ENCODE results near the gene PPP1R3E. TPM values are rescaled to one million over a fixed set of nuclear protein-coding genes. Genes with fewer than 3 reads are reported as not detected.

Gene PPP1R3E
- total and polyA plus RNA-seq, 2 of the 13 experiments (the other 11 are each of a cell fraction or from before 2014, with no cell fraction given) = 16.5 to 26.5 TPM

GRCh38 chr14:23286020-23286901 is 16.4 kb downstream of the PPP1R3E start, which contains the start of gene HOMEZ (continued):
- TF ChIP-seq TBP (CRISPR knock-in tag; IDR thresholded peaks at IDR 0.05) = no peak; the same call in 1 of the 2 replicates
- TF ChIP-seq ZFP36L2 (CRISPR knock-in tag; IDR thresholded peaks at IDR 0.05) = no peak; the same call in 1 of the 2 replicates
- TF ChIP-seq HNF4G (IDR thresholded peaks at IDR 0.05; ENCODE audit: borderline replicate concordance, low read depth, low read length) = no peak
- TF ChIP-seq HNF4G (CRISPR knock-in tag; IDR thresholded peaks at IDR 0.05; ENCODE audit: borderline replicate concordance, low read depth) = peak; percentile 2; the same call in 1 of the 2 replicates
- TF ChIP-seq ASH2L (IDR thresholded peaks at IDR 0.05; ENCODE audit: insufficient read length, low read depth, low read length) = peak; percentile 98
- peak; percentile 81; the same call in 1 of the 2 replicates for TF ChIP-seq YEATS2 (CRISPR knock-in tag; IDR thresholded peaks at IDR 0.05; ENCODE audit: borderline replicate concordance)
- peak; percentile 97 for TF ChIP-seq TAF1 (CRISPR knock-in tag; IDR thresholded peaks at IDR 0.05)
- peak; percentile 99 for TF ChIP-seq SP4 (CRISPR knock-in tag; IDR thresholded peaks at IDR 0.05)
- peak; percentile 97 for TF ChIP-seq POLR2AphosphoS5 (IDR thresholded peaks at IDR 0.05; ENCODE audit: low read depth, low read length)
- TF ChIP-seq ZSCAN20 (CRISPR knock-in tag; IDR thresholded peaks at IDR 0.05; ENCODE audit: borderline replicate concordance) = 0 out of 2 replicates have a peak, but pooled peaks have one; percentile 58
- TF ChIP-seq NFE2L1 (CRISPR knock-in tag; IDR thresholded peaks at IDR 0.05; ENCODE audit: borderline replicate concordance) = peak; percentile 42; the same call in 1 of the 2 replicates
- peak; percentile 87 for TF ChIP-seq ZNF576 (CRISPR knock-in tag; IDR thresholded peaks at IDR 0.05)
- TF ChIP-seq NONO (IDR thresholded peaks at IDR 0.05) = no peak
- TF ChIP-seq NONO (CRISPR knock-in tag; conservative IDR thresholded peaks at IDR 0.05) = peak; percentile 98
- TF ChIP-seq ZNF790 (CRISPR knock-in tag; IDR thresholded peaks at IDR 0.05; ENCODE audit: borderline replicate concordance) = no peak; the same call in 1 of the 2 replicates
- TF ChIP-seq ZFX (CRISPR knock-in tag; IDR thresholded peaks at IDR 0.05; ENCODE audit: low read depth) = peak; percentile 79
- TF ChIP-seq MYNN (CRISPR knock-in tag; IDR thresholded peaks at IDR 0.05; ENCODE audit: low read depth) = peak; percentile 70; the same call in 1 of the 2 replicates
- TF ChIP-seq YY1 (IDR thresholded peaks at IDR 0.05; ENCODE audit: insufficient read depth, insufficient replicate concordance, low read depth, low read length) = peak; percentile 84
- no peak; the same call in 1 of the 2 replicates for TF ChIP-seq IRF1 (CRISPR knock-in tag; IDR thresholded peaks at IDR 0.05; ENCODE audit: low read depth)
- no peak; the same call in 1 of the 2 replicates for TF ChIP-seq HMG20A (CRISPR knock-in tag; IDR thresholded peaks at IDR 0.05; ENCODE audit: borderline replicate concordance)
- no peak for TF ChIP-seq SMYD3 (CRISPR knock-in tag; IDR thresholded peaks at IDR 0.05)
- peak; percentile 96 for TF ChIP-seq ZNF414 (CRISPR knock-in tag; IDR thresholded peaks at IDR 0.05)
- peak; percentile 83 to 91 for TF ChIP-seq HMGXB4 (CRISPR knock-in tag; IDR thresholded peaks at IDR 0.05; ENCODE audit: borderline replicate concordance in 1 of 2, low read depth in 1 of 2)
- TF ChIP-seq ZNF563 (CRISPR knock-in tag; IDR thresholded peaks at IDR 0.05) = no peak; the same call in 1 of the 2 replicates
- no peak for TF ChIP-seq ZNF841 (CRISPR knock-in tag; IDR thresholded peaks at IDR 0.05; ENCODE audit: borderline replicate concordance)
- TF ChIP-seq BHLHE40 (IDR thresholded peaks at IDR 0.05; ENCODE audit: low read length) = peak; percentile 84
